KMS-11 (cell line): ENCODE results near the gene OSGIN1.

Experiments used
- H2AFZ ChIP-seq: fragments of 200-600 bp; sonication (generic); 2 replicates; pipeline ENCODE4 v1.6.1; 2016; ENCODE audit warnings: antibody characterized with exemption, mixed run types, low read depth
- H3K27ac ChIP-seq: fragments of 200-600 bp; sonication (generic); 2 replicates; pipeline ENCODE4 v1.6.1; 2016; ENCODE audit warnings: mild to moderate bottlenecking, mixed run types
- H3K27me3 ChIP-seq: fragments of 200-600 bp; sonication (generic); 2 replicates; pipeline ENCODE4 v1.6.1; 2017; ENCODE audit warnings: mild to moderate bottlenecking, low read depth, mixed run types, moderate library complexity; ENCODE audit not compliant: insufficient read depth
- H3K36me3 ChIP-seq: fragments of 200-600 bp; sonication (generic); 2 replicates; pipeline ENCODE4 v1.6.1; 2017; ENCODE audit warnings: mild to moderate bottlenecking, mixed run types; ENCODE audit not compliant: insufficient read depth
- H3K4me1 ChIP-seq: fragments of 200-600 bp; sonication (generic); 2 replicates; pipeline ENCODE4 v1.6.1; 2016; ENCODE audit warnings: mild to moderate bottlenecking, low read depth, mixed run types; ENCODE audit not compliant: poor library complexity, severe bottlenecking
- H3K4me2 ChIP-seq: fragments of 200-600 bp; sonication (generic); 2 replicates; pipeline ENCODE4 v1.7.0; 2016; ENCODE audit warnings: mild to moderate bottlenecking, mixed run types
- H3K4me3 ChIP-seq: fragments of 200-600 bp; sonication (generic); IDR thresholded peaks from 2 replicates; pipeline ENCODE4 v1.6.1; 2017; ENCODE audit warnings: low read depth, low read length, mixed read lengths; ENCODE audit not compliant: insufficient read depth
- H3K79me2 ChIP-seq: fragments of 200-600 bp; sonication (generic); 2 replicates; pipeline ENCODE4 v1.6.1; 2016; ENCODE audit warnings: low read depth, mixed run types; ENCODE audit not compliant: insufficient read depth
- H3K9ac ChIP-seq: fragments of 200-600 bp; sonication (generic); 2 replicates; pipeline ENCODE4 v1.6.1; 2016; ENCODE audit warnings: mild to moderate bottlenecking, mixed run types
- H4K20me1 ChIP-seq: fragments of 200-600 bp; sonication (generic); 2 replicates; pipeline ENCODE4 v1.6.1; 2016; ENCODE audit warnings: mild to moderate bottlenecking, mixed run types; ENCODE audit not compliant: insufficient read depth
- TF ChIP-seq, protein P1 (sequence below): fragments of 200-600 bp; sonication (generic); conservative IDR thresholded peaks from 2 replicates; pipeline ENCODE4 v1.6.1; 2017; ENCODE audit warnings: low read depth, mild to moderate bottlenecking, antibody characterized with exemption, low read length, moderate library complexity, mixed read lengths

OSGIN1 gene

GRCh38 chr16:83963277-83964119 lies 10.5 kb downstream of the OSGIN1 start:
- TF ChIP-seq, protein P1, sequence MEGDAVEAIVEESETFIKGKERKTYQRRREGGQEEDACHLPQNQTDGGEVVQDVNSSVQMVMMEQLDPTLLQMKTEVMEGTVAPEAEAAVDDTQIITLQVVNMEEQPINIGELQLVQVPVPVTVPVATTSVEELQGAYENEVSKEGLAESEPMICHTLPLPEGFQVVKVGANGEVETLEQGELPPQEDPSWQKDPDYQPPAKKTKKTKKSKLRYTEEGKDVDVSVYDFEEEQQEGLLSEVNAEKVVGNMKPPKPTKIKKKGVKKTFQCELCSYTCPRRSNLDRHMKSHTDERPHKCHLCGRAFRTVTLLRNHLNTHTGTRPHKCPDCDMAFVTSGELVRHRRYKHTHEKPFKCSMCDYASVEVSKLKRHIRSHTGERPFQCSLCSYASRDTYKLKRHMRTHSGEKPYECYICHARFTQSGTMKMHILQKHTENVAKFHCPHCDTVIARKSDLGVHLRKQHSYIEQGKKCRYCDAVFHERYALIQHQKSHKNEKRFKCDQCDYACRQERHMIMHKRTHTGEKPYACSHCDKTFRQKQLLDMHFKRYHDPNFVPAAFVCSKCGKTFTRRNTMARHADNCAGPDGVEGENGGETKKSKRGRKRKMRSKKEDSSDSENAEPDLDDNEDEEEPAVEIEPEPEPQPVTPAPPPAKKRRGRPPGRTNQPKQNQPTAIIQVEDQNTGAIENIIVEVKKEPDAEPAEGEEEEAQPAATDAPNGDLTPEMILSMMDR, result no peak
- no peaks in the 10 kb centered on the region for H3K79me2 ChIP-seq
- H3K27ac ChIP-seq, result no peak overlapping the region
- H3K36me3 ChIP-seq, result no peaks in the 10 kb centered on the region
- H3K4me1 ChIP-seq, result no peaks in the 10 kb centered on the region
- H3K4me3 ChIP-seq, result no peak overlapping the region
- no peak overlapping the region for H3K4me2 ChIP-seq
- no peaks in the 10 kb centered on the region for H4K20me1 ChIP-seq
- H2AFZ ChIP-seq, result no peak overlapping the region
- H3K9ac ChIP-seq, result no peak overlapping the region
- H3K27me3 ChIP-seq, result no peaks in the 10 kb centered on the region

GRCh38 chr16:83964684-83965443 lies 11.8 kb downstream of the OSGIN1 start:
- Histone ChIP-seq H3K27ac (no peak overlapping the region), H4K20me1 (no peaks in the 10 kb centered on the region), H3K9ac (no peak overlapping the region), H3K36me3 (no peaks in the 10 kb centered on the region), H3K4me1 (no peaks in the 10 kb centered on the region), H2AFZ (no peak overlapping the region), H3K27me3 (no peaks in the 10 kb centered on the region), H3K79me2 (no peaks in the 10 kb centered on the region), H3K4me2 (no peak overlapping the region), H3K4me3 (no peak overlapping the region)
- TF ChIP-seq, protein P1, result no peak

- Histone ChIP-seq H2AFZ (no peak overlapping the region), H3K79me2 (no peaks in the 10 kb centered on the region), H3K9ac (no peak overlapping the region), H3K4me3 (no peak overlapping the region), H3K4me1 (no peaks in the 10 kb centered on the region), H3K4me2 (no peak overlapping the region), H3K27ac (no peak overlapping the region), H3K36me3 (no peaks in the 10 kb centered on the region), H4K20me1 (no peaks in the 10 kb centered on the region), H3K27me3 (0 out of 2 replicates have a peak, but pooled peaks cover 3% of the 10 kb centered on the region)
- TF ChIP-seq, protein P1, result no peak
These were observed 12.6 kb downstream of the OSGIN1 start for GRCh38 chr16:83965444-83966152.

- no peak overlapping the region for H2AFZ ChIP-seq
- H3K27me3 ChIP-seq, result peaks cover 3% of the 10 kb centered on the region; the same call in 1 of the 2 replicates
- no peak overlapping the region for H3K4me2 ChIP-seq
- H3K36me3 ChIP-seq, result no peaks in the 10 kb centered on the region
- H3K9ac ChIP-seq, result no peak overlapping the region
- H3K4me1 ChIP-seq, result no peaks in the 10 kb centered on the region
- H3K27ac ChIP-seq, result no peak overlapping the region
- H4K20me1 ChIP-seq, result no peaks in the 10 kb centered on the region
- TF ChIP-seq, protein P1, result no peak
- H3K79me2 ChIP-seq, result no peaks in the 10 kb centered on the region
- no peak overlapping the region for H3K4me3 ChIP-seq
These were observed 13.2 kb downstream of the OSGIN1 start for GRCh38 chr16:83966153-83966696.
